MM.1S (cell line): ENCODE data around the gene PPP1R16B.

ENCODE experiments used
- DNase-seq: peaks from one replicate; pipeline ENCODE4 v3.0.0-alpha.2; 2015
- H2AFZ ChIP-seq: fragments of 300-600 bp; sonication (generic); 2 replicates; pipeline ENCODE4 v1.6.0; 2016; ENCODE audit warnings: antibody characterized with exemption, low read length
- H3F3A ChIP-seq: fragments of 300-600 bp; sonication (generic); 2 replicates; pipeline ENCODE4 v1.6.1; 2016; ENCODE audit warnings: mild to moderate bottlenecking, antibody characterized with exemption, low read length, moderate library complexity, mixed read lengths; ENCODE audit not compliant: insufficient read depth
- H3K27ac ChIP-seq: fragments of 300-600 bp; sonication (generic); 2 replicates; pipeline ENCODE4 v1.5.1; 2016; ENCODE audit warnings: mild to moderate bottlenecking, low read length
- H3K27me3 ChIP-seq: fragments of 300-600 bp; sonication (generic); replicated peaks from 2 replicates; pipeline ENCODE4 v1.6.0; 2016; ENCODE audit warnings: low read length; ENCODE audit not compliant: insufficient read depth
- H3K36me3 ChIP-seq: fragments of 300-600 bp; sonication (generic); replicated peaks from 2 replicates; pipeline ENCODE4 v1.6.1; 2016; ENCODE audit warnings: mild to moderate bottlenecking, low read length, mixed read lengths; ENCODE audit not compliant: insufficient read depth
- H3K4me1 ChIP-seq: fragments of 300-600 bp; sonication (generic); 2 replicates; pipeline ENCODE4 v1.6.1; 2016; ENCODE audit warnings: low read length, mixed read lengths
- H3K4me2 ChIP-seq: fragments of 300-600 bp; sonication (generic); 2 replicates; pipeline ENCODE4 v1.6.0; 2016; ENCODE audit warnings: low read depth, low read length
- H3K4me3 ChIP-seq: fragments of 300-600 bp; sonication (generic); 2 replicates; pipeline ENCODE4 v1.5.1; 2016; ENCODE audit warnings: low read length, mixed read lengths
- H3K79me2 ChIP-seq: fragments of 300-600 bp; sonication (generic); 2 replicates; pipeline ENCODE4 v1.6.1; 2016; ENCODE audit warnings: mixed run types, low read length, mixed read lengths
- H3K9ac ChIP-seq: fragments of 300-600 bp; sonication (generic); 2 replicates; pipeline ENCODE4 v1.6.1; 2016; ENCODE audit warnings: low read length, mixed read lengths
- H3K9me2 ChIP-seq: fragments of 300-600 bp; sonication (generic); replicated peaks from 2 replicates; pipeline ENCODE4 v1.6.1; 2016; ENCODE audit warnings: mild to moderate bottlenecking, low read length, mixed read lengths; ENCODE audit not compliant: insufficient read depth
- H3K9me3 ChIP-seq: fragments of 300-600 bp; sonication (generic); replicated peaks from 2 replicates; pipeline ENCODE4 v1.6.1; 2016; ENCODE audit warnings: mild to moderate bottlenecking, low read length, mixed read lengths; ENCODE audit not compliant: insufficient read depth
- H4K20me1 ChIP-seq: fragments of 300-600 bp; sonication (generic); 2 replicates; pipeline ENCODE4 v1.6.1; 2016; ENCODE audit warnings: mild to moderate bottlenecking, low read length, moderate library complexity, mixed read lengths; ENCODE audit not compliant: insufficient read depth
- EZH2 ChIP-seq: fragments of 300-600 bp; sonication (generic); optimal IDR thresholded peaks from 2 replicates; pipeline ENCODE3; 2017; ENCODE audit warnings: low read depth, mild to moderate bottlenecking, antibody characterized with exemption, low read length, mixed read lengths
- EZH2phosphoT487 ChIP-seq: fragments of 300-600 bp; sonication (generic); IDR thresholded peaks from 2 replicates; pipeline ENCODE4 v1.6.1; 2018; ENCODE audit warnings: antibody characterized with exemption, low read length
- TF ChIP-seq, protein P1 (sequence below): fragments of 300-600 bp; sonication (generic); IDR thresholded peaks from 2 replicates; pipeline ENCODE4 v1.5.1; 2016; ENCODE audit warnings: antibody characterized with exemption, low read length, mixed read lengths

PPP1R16B gene

DNA sequence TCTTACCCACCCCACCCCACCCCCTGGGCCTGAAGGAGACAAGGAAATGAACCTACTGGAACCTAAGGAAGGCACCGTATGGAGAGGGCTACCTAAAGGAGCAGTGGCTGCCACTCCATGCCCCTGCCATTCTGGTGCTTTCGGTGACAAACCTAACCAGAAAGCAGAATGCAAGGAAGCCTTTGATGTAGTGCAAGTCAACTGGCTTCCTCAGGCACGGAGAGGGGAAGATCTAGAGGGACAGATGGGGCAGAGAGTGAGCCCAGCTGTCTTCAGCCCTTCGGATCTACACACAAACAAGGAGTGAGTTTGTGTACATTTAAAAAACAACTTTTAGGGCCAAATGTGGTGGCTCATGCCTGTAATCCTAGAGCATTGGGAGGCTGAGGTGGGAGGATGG lies 39.5 kb downstream of the PPP1R16B start:
- TF ChIP-seq, protein P1, sequence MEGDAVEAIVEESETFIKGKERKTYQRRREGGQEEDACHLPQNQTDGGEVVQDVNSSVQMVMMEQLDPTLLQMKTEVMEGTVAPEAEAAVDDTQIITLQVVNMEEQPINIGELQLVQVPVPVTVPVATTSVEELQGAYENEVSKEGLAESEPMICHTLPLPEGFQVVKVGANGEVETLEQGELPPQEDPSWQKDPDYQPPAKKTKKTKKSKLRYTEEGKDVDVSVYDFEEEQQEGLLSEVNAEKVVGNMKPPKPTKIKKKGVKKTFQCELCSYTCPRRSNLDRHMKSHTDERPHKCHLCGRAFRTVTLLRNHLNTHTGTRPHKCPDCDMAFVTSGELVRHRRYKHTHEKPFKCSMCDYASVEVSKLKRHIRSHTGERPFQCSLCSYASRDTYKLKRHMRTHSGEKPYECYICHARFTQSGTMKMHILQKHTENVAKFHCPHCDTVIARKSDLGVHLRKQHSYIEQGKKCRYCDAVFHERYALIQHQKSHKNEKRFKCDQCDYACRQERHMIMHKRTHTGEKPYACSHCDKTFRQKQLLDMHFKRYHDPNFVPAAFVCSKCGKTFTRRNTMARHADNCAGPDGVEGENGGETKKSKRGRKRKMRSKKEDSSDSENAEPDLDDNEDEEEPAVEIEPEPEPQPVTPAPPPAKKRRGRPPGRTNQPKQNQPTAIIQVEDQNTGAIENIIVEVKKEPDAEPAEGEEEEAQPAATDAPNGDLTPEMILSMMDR = no peak
- TF ChIP-seq EZH2 (no peak), EZH2phosphoT487 (no peak)
- H3K4me1 ChIP-seq = peaks cover 45% of the 10 kb centered on the region
- H3K9ac ChIP-seq = no peak overlapping the region
- H3K9me3 ChIP-seq = no peaks in the 10 kb centered on the region
- H3K27me3 ChIP-seq = no peaks in the 10 kb centered on the region
- peaks cover 33% of the 10 kb centered on the region for H3F3A ChIP-seq
- H3K36me3 ChIP-seq = peaks cover 8% of the 10 kb centered on the region
- DNase-seq = no peak
- no peak overlapping the region for H2AFZ ChIP-seq
- H3K27ac ChIP-seq = no peak overlapping the region
- H3K79me2 ChIP-seq = peaks cover 92% of the 10 kb centered on the region
- no peak overlapping the region for H3K4me3 ChIP-seq
- no peaks in the 10 kb centered on the region for H3K9me2 ChIP-seq
- no peaks in the 10 kb centered on the region for H4K20me1 ChIP-seq
- H3K4me2 ChIP-seq = no peak overlapping the region

DNA sequence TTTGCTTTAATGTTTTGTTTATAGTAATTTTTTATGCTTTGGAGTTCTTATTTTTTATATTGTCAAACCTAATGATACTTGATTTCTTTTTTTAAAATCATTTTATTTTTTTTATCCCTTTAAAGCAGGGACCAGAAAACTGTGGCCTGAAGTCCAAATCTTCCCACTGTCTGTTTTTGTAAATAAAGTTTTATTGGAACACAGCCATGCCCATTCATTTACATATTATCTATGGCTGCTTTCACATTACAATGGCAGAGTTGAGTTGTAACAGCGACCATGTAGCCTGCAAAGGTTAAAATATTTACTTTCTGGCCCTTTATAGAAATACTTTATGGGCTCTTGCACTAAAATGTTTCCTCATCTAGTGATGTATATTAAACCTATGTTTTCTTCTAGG lies 42.3 kb downstream of the PPP1R16B start:
- Histone ChIP-seq H3F3A (peaks cover 4% of the 10 kb centered on the region), H3K4me3 (no peak overlapping the region), H3K9me3 (no peaks in the 10 kb centered on the region), H4K20me1 (no peaks in the 10 kb centered on the region), H3K4me2 (no peak overlapping the region), H3K27ac (no peak overlapping the region), H3K36me3 (peaks cover 12% of the 10 kb centered on the region), H3K9ac (no peak overlapping the region), H3K9me2 (no peaks in the 10 kb centered on the region), H3K79me2 (peaks cover 100% of the 10 kb centered on the region), H2AFZ (no peak overlapping the region), H3K4me1 (peaks cover 21% of the 10 kb centered on the region), H3K27me3 (no peaks in the 10 kb centered on the region)
- DNase-seq = no peak
- TF ChIP-seq, protein P1 = no peak
- TF ChIP-seq EZH2 (no peak), EZH2phosphoT487 (no peak)

GRCh38 chr20:38853759-38854158 lies 48.3 kb downstream of the PPP1R16B start:
- H3K9me3 ChIP-seq = no peaks in the 10 kb centered on the region

More at GRCh38 chr20:38853759-38854158, 48.3 kb downstream of the PPP1R16B start:
- Histone ChIP-seq H3K27ac (no peak overlapping the region), H2AFZ (no peak overlapping the region), H3K9ac (no peak overlapping the region), H3F3A (no peaks in the 10 kb centered on the region), H4K20me1 (no peaks in the 10 kb centered on the region), H3K27me3 (no peaks in the 10 kb centered on the region), H3K9me2 (no peaks in the 10 kb centered on the region), H3K4me2 (no peak overlapping the region), H3K4me3 (no peak overlapping the region), H3K79me2 (peaks cover 98% of the 10 kb centered on the region), H3K4me1 (peaks cover 38% of the 10 kb centered on the region), H3K36me3 (peaks cover 5% of the 10 kb centered on the region; the same call in 1 of the 2 replicates)
- TF ChIP-seq, protein P1 = no peak
- TF ChIP-seq EZH2 (no peak), EZH2phosphoT487 (no peak)
- no peak for DNase-seq
